GM12878 (cell line): ENCODE data around the gene ZNF304.

ENCODE experiments used
- ELK1 ChIP-seq: IDR thresholded peaks from 2 replicates; pipeline ENCODE4 v1.6.1; 2012; ENCODE audit warnings: low read depth, low read length, improper control_type of control experiment
- POLR2A ChIP-seq: IDR thresholded peaks from 2 replicates; pipeline ENCODE4 v1.6.1; 2011; ENCODE audit warnings: low read depth, mild to moderate bottlenecking, low read length
- SMARCA5 ChIP-seq: fragments of 450-650 bp; IDR thresholded peaks from 2 replicates; pipeline ENCODE4 v1.6.1; 2017; ENCODE audit warnings: mild to moderate bottlenecking
- SPI1 ChIP-seq: IDR thresholded peaks from 2 replicates; pipeline ENCODE4 v1.6.1; 2011; ENCODE audit warnings: low read depth, mild to moderate bottlenecking, low read length, moderate library complexity, borderline replicate concordance; ENCODE audit not compliant: insufficient read depth
- SRF ChIP-seq, 2 experiments: IDR thresholded peaks; 2 replicates each; pipeline ENCODE4 v1.6.1; 2011; ENCODE audit warnings: low read depth in 2 of 2, low read length in 2 of 2, mild to moderate bottlenecking in 1 of 2, moderate library complexity in 1 of 2
- TAF1 ChIP-seq: IDR thresholded peaks from 2 replicates; pipeline ENCODE4 v1.6.1; 2011; ENCODE audit warnings: mild to moderate bottlenecking, low read depth, low read length, borderline replicate concordance

GRCh38 chr19:57357406-57357805 lies 6.3 kb downstream of the ZNF304 start:
- TF ChIP-seq SPI1: no peak
- TF ChIP-seq SMARCA5: no peak
- TF ChIP-seq SRF (IDR thresholded peaks at IDR 0.05; ENCODE audit: low read depth in 2 of 2, low read length in 2 of 2): no peak
- no peak for TF ChIP-seq POLR2A
- TF ChIP-seq TAF1: no peak
- TF ChIP-seq ELK1: no peak
